ENCODE measurements around the gene EIF5AL1. TPM values are rescaled to one million over a fixed set of nuclear protein-coding genes. Genes with fewer than 3 reads are reported as not detected.

Gene EIF5AL1
- total and polyA plus RNA-seq, 2 of the 4 experiments (the other 2 are of a cell fraction): 1.1 to 1.4 TPM

GRCh38 chr10:79488336-79488735 lies 24.0 kb upstream of the EIF5AL1 start (continued):
- no peak for TF ChIP-seq RAD21 (IDR thresholded peaks at IDR 0.05; ENCODE audit: low read length)
- no peak for TF ChIP-seq POLR2A (IDR thresholded peaks at IDR 0.05; ENCODE audit: low read depth, low read length)
- peak; percentile 67; the same call in 1 of the 2 replicates for TF ChIP-seq MAZ (IDR thresholded peaks at IDR 0.05; ENCODE audit: borderline replicate concordance, low read depth, low read length)
- no peak for TF ChIP-seq MXI1 (IDR thresholded peaks at IDR 0.05; ENCODE audit: borderline replicate concordance, low read depth, low read length)
- TF ChIP-seq ELK1 (IDR thresholded peaks at IDR 0.05; ENCODE audit: borderline replicate concordance, low read depth, low read length): no peak
- peak; percentile 81 for TF ChIP-seq FOS (IDR thresholded peaks at IDR 0.05; ENCODE audit: low read depth, low read length)

Data from IMR-90 (cell line).